ENCODE results near the gene AREG. TPM values are rescaled to one million over a fixed set of nuclear protein-coding genes. Genes with fewer than 3 reads are reported as not detected.

AREG gene
- total RNA-seq, 1 experiment from 2014 or later = 0.33 TPM

DNA sequence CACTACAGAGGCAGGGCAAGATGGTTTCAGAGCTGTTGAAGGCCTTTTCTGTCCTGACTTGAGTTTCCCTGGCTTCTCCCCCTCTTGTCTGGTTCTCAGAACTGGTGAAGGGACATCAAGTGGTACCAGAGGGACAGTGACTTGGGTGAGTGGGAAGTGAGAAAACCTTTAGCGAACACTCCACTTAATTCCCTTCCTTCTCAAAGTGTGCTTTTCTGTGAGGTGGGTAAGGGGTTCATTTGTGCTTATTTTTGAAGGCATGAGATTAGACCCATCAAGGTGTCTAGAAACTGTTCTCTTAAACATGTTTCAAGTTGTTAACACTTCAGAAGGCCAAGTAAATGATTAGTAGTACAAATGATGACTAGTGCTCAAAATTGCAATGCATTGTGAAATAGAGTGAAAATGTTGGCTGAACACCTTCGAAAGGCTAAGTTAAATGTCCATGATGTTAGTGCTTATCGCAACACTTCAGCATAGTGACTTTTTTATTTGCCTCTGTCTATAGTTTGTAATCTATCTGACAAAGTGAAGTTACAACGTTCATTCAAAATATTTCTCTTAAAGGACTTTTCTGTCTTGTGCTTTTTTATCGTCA, 2.8 kb downstream of the AREG start:
- ATAC-seq (no peak), DNase-seq (ENCODE audit: low spot score) (no peak)
- Mint-ChIP-seq H3K9me3 (no peaks in the 10 kb centered on the region), H3K36me3 (no peaks in the 10 kb centered on the region), H3K27me3 (ENCODE audit: low read depth) (peaks cover 43% of the 10 kb centered on the region), H3K27ac (no peak overlapping the region), H3K4me1 (peaks cover 27% of the 10 kb centered on the region), H3K4me3 (no peak overlapping the region)
- POLR2A ChIA-PET = no interaction called here
- TF ChIP-seq, protein P1, sequence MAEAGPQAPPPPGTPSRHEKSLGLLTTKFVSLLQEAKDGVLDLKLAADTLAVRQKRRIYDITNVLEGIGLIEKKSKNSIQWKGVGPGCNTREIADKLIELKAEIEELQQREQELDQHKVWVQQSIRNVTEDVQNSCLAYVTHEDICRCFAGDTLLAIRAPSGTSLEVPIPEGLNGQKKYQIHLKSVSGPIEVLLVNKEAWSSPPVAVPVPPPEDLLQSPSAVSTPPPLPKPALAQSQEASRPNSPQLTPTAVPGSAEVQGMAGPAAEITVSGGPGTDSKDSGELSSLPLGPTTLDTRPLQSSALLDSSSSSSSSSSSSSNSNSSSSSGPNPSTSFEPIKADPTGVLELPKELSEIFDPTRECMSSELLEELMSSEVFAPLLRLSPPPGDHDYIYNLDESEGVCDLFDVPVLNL (CRISPR knock-in tag; IDR thresholded peaks at IDR 0.05; ENCODE audit: borderline replicate concordance, low read depth) = no peak
- no peak for TF ChIP-seq IRF1 (CRISPR knock-in tag; IDR thresholded peaks at IDR 0.05)
- CTCF ChIA-PET = no interaction called here

- no peaks in the 10 kb centered on the region for H3K9me3 Mint-ChIP-seq
- no peak overlapping the region for H3K4me3 Mint-ChIP-seq
- ChIA-PET CTCF (interaction anchor here (0.7 kb wide), 3 partner anchors 56 to 222 kb away, joined by 3 read pairs; no protein-coding TSS in a partner anchor), POLR2A (interaction anchor here (0.8 to 1.3 kb wide), 2 partner anchors 16 to 140 kb away, joined by 3 read pairs; no protein-coding TSS in a partner anchor)
- DNase-seq (ENCODE audit: low spot score) (no peak), ATAC-seq (no peak)
- H3K27me3 Mint-ChIP-seq (ENCODE audit: low read depth) = peaks cover 24% of the 10 kb centered on the region
- TF ChIP-seq ZNF423 (CRISPR knock-in tag; IDR thresholded peaks at IDR 0.05) (no peak), FOXK1 (CRISPR knock-in tag; IDR thresholded peaks at IDR 0.05) (no peak), CBFB (CRISPR knock-in tag; IDR thresholded peaks at IDR 0.05; ENCODE audit: low read depth) (no peak), ZNF219 (CRISPR knock-in tag; IDR thresholded peaks at IDR 0.05; ENCODE audit: borderline replicate concordance) (no peak), CREB1 (CRISPR knock-in tag; IDR thresholded peaks at IDR 0.05) (no peak), JUN (CRISPR knock-in tag; IDR thresholded peaks at IDR 0.05) (no peak), GRHL2 (CRISPR knock-in tag; IDR thresholded peaks at IDR 0.05; ENCODE audit: insufficient replicate concordance, severe bottlenecking) (no peak), SP1 (CRISPR knock-in tag; conservative IDR thresholded peaks at IDR 0.05) (no peak), TCF7 (CRISPR knock-in tag; IDR thresholded peaks at IDR 0.05; ENCODE audit: low read depth) (no peak), E2F1 (CRISPR knock-in tag; IDR thresholded peaks at IDR 0.05) (no peak), SMAD4 (CRISPR knock-in tag; IDR thresholded peaks at IDR 0.05) (no peak), MAX (CRISPR knock-in tag; IDR thresholded peaks at IDR 0.05) (no peak), AFF4 (CRISPR knock-in tag; IDR thresholded peaks at IDR 0.05; ENCODE audit: borderline replicate concordance) (no peak), CTCF (IDR thresholded peaks at IDR 0.05) (no peak), EMX1 (CRISPR knock-in tag; IDR thresholded peaks at IDR 0.05) (no peak)
- TF ChIP-seq, protein P2, sequence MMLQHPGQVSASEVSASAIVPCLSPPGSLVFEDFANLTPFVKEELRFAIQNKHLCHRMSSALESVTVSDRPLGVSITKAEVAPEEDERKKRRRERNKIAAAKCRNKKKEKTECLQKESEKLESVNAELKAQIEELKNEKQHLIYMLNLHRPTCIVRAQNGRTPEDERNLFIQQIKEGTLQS (CRISPR knock-in tag; conservative IDR thresholded peaks at IDR 0.05) = no peak
- TF ChIP-seq, protein P3, sequence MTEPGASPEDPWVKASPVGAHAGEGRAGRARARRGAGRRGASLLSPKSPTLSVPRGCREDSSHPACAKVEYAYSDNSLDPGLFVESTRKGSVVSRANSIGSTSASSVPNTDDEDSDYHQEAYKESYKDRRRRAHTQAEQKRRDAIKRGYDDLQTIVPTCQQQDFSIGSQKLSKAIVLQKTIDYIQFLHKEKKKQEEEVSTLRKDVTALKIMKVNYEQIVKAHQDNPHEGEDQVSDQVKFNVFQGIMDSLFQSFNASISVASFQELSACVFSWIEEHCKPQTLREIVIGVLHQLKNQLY (CRISPR knock-in tag; IDR thresholded peaks at IDR 0.05) = no peak
- H3K36me3 Mint-ChIP-seq = no peaks in the 10 kb centered on the region
- peaks cover 25% of the 10 kb centered on the region for H3K4me1 Mint-ChIP-seq
- H3K27ac Mint-ChIP-seq = no peak overlapping the region
These were observed 4.8 kb downstream of the AREG start for GRCh38 chr4:74449571-74450297.

All from WTC11 (cell line).